Tibial nerve (tissue), 4 donors: ENCODE data around the gene EMP2.

Experiments
- EP300 ChIP-seq, 2 donors: sonication (generic); formaldehyde crosslinking; IDR thresholded peaks; one replicate each; pipeline ENCODE4 v1.6.1; 2017; ENCODE audit warnings: antibody characterized with exemption in 2 of 2, mild to moderate bottlenecking in 1 of 2
- POLR2A ChIP-seq, 2 donors: fragments of 450-650 bp; IDR thresholded peaks; one replicate each; pipeline ENCODE4 v1.6.1; 2017; ENCODE audit warnings: antibody characterized with exemption in 2 of 2, mild to moderate bottlenecking in 2 of 2, moderate library complexity in 2 of 2
- TF ChIP-seq, protein P1 (sequence below), 5 experiments: fragments of 200-600 bp in 3 of 5; fragments of 450-650 bp in 2 of 5; sonication (generic) in 3 of 5; IDR thresholded peaks; one replicate each; pipeline ENCODE4 v1.5.1; 2016 to 2019; ENCODE audit warnings: antibody characterized with exemption in 5 of 5, mild to moderate bottlenecking in 3 of 5, moderate library complexity in 2 of 5

DNA sequence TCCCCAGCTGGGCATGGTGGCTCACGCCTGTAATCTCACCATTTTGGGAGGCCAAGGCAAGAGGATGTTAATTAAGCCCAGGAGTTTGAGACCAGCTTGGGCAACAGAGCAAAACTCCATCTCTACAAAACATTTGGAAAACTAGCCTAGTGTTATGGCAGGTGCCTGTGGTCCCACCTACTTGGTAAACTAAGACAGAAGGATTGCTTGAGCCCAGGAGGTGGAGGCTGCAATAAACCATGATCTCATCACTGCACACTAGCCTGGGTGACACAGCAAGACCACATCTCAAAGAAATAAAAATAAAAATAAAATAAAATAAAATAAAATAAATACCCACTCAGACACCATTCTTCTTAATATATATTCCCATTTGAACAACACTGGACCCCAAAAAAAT is 32.0 kb downstream of the EMP2 start:
- TF ChIP-seq EP300 (IDR thresholded peaks at IDR 0.05): no peak
- TF ChIP-seq, protein P1, sequence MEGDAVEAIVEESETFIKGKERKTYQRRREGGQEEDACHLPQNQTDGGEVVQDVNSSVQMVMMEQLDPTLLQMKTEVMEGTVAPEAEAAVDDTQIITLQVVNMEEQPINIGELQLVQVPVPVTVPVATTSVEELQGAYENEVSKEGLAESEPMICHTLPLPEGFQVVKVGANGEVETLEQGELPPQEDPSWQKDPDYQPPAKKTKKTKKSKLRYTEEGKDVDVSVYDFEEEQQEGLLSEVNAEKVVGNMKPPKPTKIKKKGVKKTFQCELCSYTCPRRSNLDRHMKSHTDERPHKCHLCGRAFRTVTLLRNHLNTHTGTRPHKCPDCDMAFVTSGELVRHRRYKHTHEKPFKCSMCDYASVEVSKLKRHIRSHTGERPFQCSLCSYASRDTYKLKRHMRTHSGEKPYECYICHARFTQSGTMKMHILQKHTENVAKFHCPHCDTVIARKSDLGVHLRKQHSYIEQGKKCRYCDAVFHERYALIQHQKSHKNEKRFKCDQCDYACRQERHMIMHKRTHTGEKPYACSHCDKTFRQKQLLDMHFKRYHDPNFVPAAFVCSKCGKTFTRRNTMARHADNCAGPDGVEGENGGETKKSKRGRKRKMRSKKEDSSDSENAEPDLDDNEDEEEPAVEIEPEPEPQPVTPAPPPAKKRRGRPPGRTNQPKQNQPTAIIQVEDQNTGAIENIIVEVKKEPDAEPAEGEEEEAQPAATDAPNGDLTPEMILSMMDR (IDR thresholded peaks at IDR 0.05): no peak
- TF ChIP-seq POLR2A (IDR thresholded peaks at IDR 0.05): no peak
